OCI-LY7 (cell line): Measurements from ENCODE around the gene CRIP1. TPM values are rescaled to one million over a fixed set of nuclear protein-coding genes. Genes with fewer than 3 reads are reported as not detected.
A peak's percentile ranks its signal among the peaks of the same experiment; 100 is the strongest.

Source experiments
- BruUV-seq: library from RNA; stranded (reverse); fragments of 400-500 nt; replicated peaks from 2 replicates; lab custom pipeline; 2021; lab: Mats Ljungman, UMichigan
- CTCF ChIA-PET: fragments of 300-600 bp; sonication (Branson Sonifier 250); formaldehyde crosslinking; loops from one replicate; lab custom pipeline; 2022; ENCODE audit warnings: antibody characterized with exemption; ENCODE audit not compliant: unreplicated experiment; lab: Charles Lee
- POLR2A ChIA-PET: fragments of 300-600 bp; sonication (Branson Sonifier 250); formaldehyde crosslinking; loops from one replicate; lab custom pipeline; 2022; ENCODE audit warnings: antibody characterized with exemption; lab: Charles Lee
- DNase-seq: peaks from one replicate; pipeline ENCODE4 v3.0.0-alpha.2; 2015; ENCODE audit warnings: low spot score
- H2AFZ ChIP-seq: fragments of 200-600 bp; sonication (generic), shearing (Covaris generic); 2 replicates; pipeline ENCODE4 v1.6.1; 2014; ENCODE audit warnings: mild to moderate bottlenecking, antibody characterized with exemption, low read length, moderate library complexity
- H3K27ac ChIP-seq: fragments of 200-600 bp; sonication (generic); 2 replicates; pipeline ENCODE4 v1.5.1; 2014; ENCODE audit warnings: mixed run types, low read depth, mild to moderate bottlenecking, moderate library complexity, low read length, inconsistent platforms; ENCODE audit not compliant: poor library complexity, severe bottlenecking
- H3K36me3 ChIP-seq: fragments of 200-600 bp; sonication (generic); 2 replicates; pipeline ENCODE4 v1.6.1; 2014; ENCODE audit warnings: mild to moderate bottlenecking, antibody characterized with exemption, low read length, moderate library complexity, mixed read lengths; ENCODE audit not compliant: insufficient read depth
- H3K4me1 ChIP-seq: fragments of 200-600 bp; sonication (generic); 2 replicates; pipeline ENCODE4 v1.5.1; 2014; ENCODE audit warnings: mild to moderate bottlenecking, low read length; ENCODE audit not compliant: insufficient read depth, poor library complexity, severe bottlenecking
- H3K4me2 ChIP-seq: fragments of 200-600 bp; sonication (generic); 2 replicates; pipeline ENCODE4 v1.6.1; 2014; ENCODE audit warnings: mild to moderate bottlenecking, low read length
- H3K4me3 ChIP-seq: fragments of 200-600 bp; sonication (generic); 2 replicates; pipeline ENCODE4 v1.5.1; 2014; ENCODE audit warnings: mild to moderate bottlenecking, low read depth, low read length; ENCODE audit not compliant: poor library complexity, severe bottlenecking
- H3K79me2 ChIP-seq: fragments of 200-600 bp; sonication (generic); 2 replicates; pipeline ENCODE4 v1.6.1; 2016; ENCODE audit warnings: low read depth, mild to moderate bottlenecking, low read length, moderate library complexity, mixed read lengths; ENCODE audit not compliant: insufficient read depth
- H3K9me2 ChIP-seq: fragments of 200-600 bp; sonication (generic); 2 replicates; pipeline ENCODE4 v1.6.1; 2016; ENCODE audit warnings: mild to moderate bottlenecking, low read length, mixed read lengths; ENCODE audit not compliant: insufficient read depth
- H3K9me3 ChIP-seq: fragments of 200-600 bp; sonication (generic); 2 replicates; pipeline ENCODE4 v1.6.1; 2014; ENCODE audit warnings: mild to moderate bottlenecking, mixed run types, low read length, mixed read lengths
- H4K20me1 ChIP-seq: fragments of 200-600 bp; sonication (generic); 2 replicates; pipeline ENCODE4 v1.6.1; 2014; ENCODE audit warnings: mild to moderate bottlenecking, antibody characterized with exemption, low read length, moderate library complexity, mixed read lengths; ENCODE audit not compliant: insufficient read depth
- CTCF ChIP-seq: fragments of 200-600 bp; sonication (generic); conservative IDR thresholded peaks from 2 replicates; pipeline ENCODE4 v1.5.1; 2014; ENCODE audit warnings: mild to moderate bottlenecking, antibody characterized with exemption, low read length, moderate library complexity, mixed read lengths
- EZH2phosphoT487 ChIP-seq: fragments of 200-600 bp; sonication (generic); IDR thresholded peaks from 2 replicates; pipeline ENCODE4 v1.6.1; 2018; ENCODE audit warnings: low read depth, borderline replicate concordance, mild to moderate bottlenecking, mixed run types, antibody characterized with exemption, low read length, moderate library complexity, mixed read lengths
- intact Hi-C: fragments of 100-400 bp; cut with micrococcal nuclease; formaldehyde crosslinking; loops from one replicate; pipeline ENCODE4 v1.10.0; 2022; ENCODE audit not compliant: unreplicated experiment
- total RNA-seq, 2 experiments: library from RNA; depleted of rRNA in 1 of 2; stranded (reverse); fragments of >200 nt in 1 of 2; shearing (Covaris generic) in 1 of 2; gene quantifications; 2 replicates each; pipeline ENCODE4 v1.2.3, GENCODE V29; 2014 to 2022

CRIP1 gene
- total RNA-seq, 2 experiments from 2014 or later = 4.6 TPM; not detected in 1

- H3K4me3 ChIP-seq = peak overlapping the region; percentile 87
- TF ChIP-seq EZH2phosphoT487 (no peak), CTCF (no peak)
Observed at GRCh38 chr14:105490267-105490571, 3.5 kb downstream of the CRIP1 start.

GRCh38 chr14:105490572-105491365, 4.1 kb downstream of the CRIP1 start, which contains the start of gene TEDC1:
Gene TEDC1, plus strand, starts transcription at chr14:105491246. Its CDS starts 130 bp downstream, at chr14:105491376.
- H3K27ac ChIP-seq = peak within 1 kb of the TSS; percentile 80
- H2AFZ ChIP-seq = peak within 1 kb of the TSS; percentile 68
- H4K20me1 ChIP-seq = peaks cover 4% of the 10 kb centered on the region; the same call in 1 of the 2 replicates
- DNase-seq = peak; percentile 100
- H3K79me2 ChIP-seq = 0 out of 2 replicates have a peak, but pooled peaks cover 6% of the 10 kb centered on the region
- H3K4me3 ChIP-seq = peak within 1 kb of the TSS; percentile 96
- no TSS peak for BruUV-seq
- ChIA-PET CTCF (interaction anchor here (0.9 to 1.0 kb wide), 2 partner anchors 10 kb away, joined by 5 to 6 read pairs; no protein-coding TSS in a partner anchor), POLR2A (no interaction called here)
- no peak for TF ChIP-seq EZH2phosphoT487
- peak; percentile 68 for TF ChIP-seq CTCF
- intact Hi-C loops = loop anchor here (1.0 to 2.0 kb wide), 3 partner anchors 42 to 119 kb away; partner anchors contain the start of gene TEX22
- H3K4me1 ChIP-seq = peaks cover 37% of the 10 kb centered on the region
- H3K9me3 ChIP-seq = no peaks in the 10 kb centered on the region
- H3K36me3 ChIP-seq = peaks cover 11% of the 10 kb centered on the region; the same call in 1 of the 2 replicates
- H3K4me2 ChIP-seq = peak within 1 kb of the TSS; percentile 87
- H3K9me2 ChIP-seq = no peaks in the 10 kb centered on the region

More at GRCh38 chr14:105490267-105490571, 3.5 kb downstream of the CRIP1 start:
- Histone ChIP-seq H3K27ac (peak overlapping the region; percentile 72), H3K36me3 (peaks cover 11% of the 10 kb centered on the region; the same call in 1 of the 2 replicates), H3K9me3 (no peaks in the 10 kb centered on the region), H3K79me2 (0 out of 2 replicates have a peak, but pooled peaks cover 6% of the 10 kb centered on the region), H3K4me1 (peaks cover 37% of the 10 kb centered on the region), H3K9me2 (no peaks in the 10 kb centered on the region), H4K20me1 (peaks cover 4% of the 10 kb centered on the region; the same call in 1 of the 2 replicates), H3K4me2 (peak overlapping the region; percentile 87), H2AFZ (peak overlapping the region; percentile 68)
- CTCF ChIA-PET = interaction anchor here (1.0 kb wide), 1 partner anchor 9 kb away, joined by 5 read pairs; no protein-coding TSS in a partner anchor
- intact Hi-C loops = loop anchor here (1.0 to 2.0 kb wide), 2 partner anchors 43 to 119 kb away; no protein-coding TSS in a partner anchor
- DNase-seq = no peak
- POLR2A ChIA-PET = no interaction called here
- no TSS peak for BruUV-seq
